Erythroblast (primary cell): ENCODE data around the gene RPL7A.

Source experiments
- GATA1 ChIP-seq: IDR thresholded peaks from 2 replicates; pipeline ENCODE4 v1.6.1; 2011; ENCODE audit warnings: low read depth, mild to moderate bottlenecking, control low read depth, low read length, moderate library complexity
- POLR2A ChIP-seq: IDR thresholded peaks from 2 replicates; pipeline ENCODE4 v1.6.1; 2011; ENCODE audit warnings: mild to moderate bottlenecking, low read length

DNA sequence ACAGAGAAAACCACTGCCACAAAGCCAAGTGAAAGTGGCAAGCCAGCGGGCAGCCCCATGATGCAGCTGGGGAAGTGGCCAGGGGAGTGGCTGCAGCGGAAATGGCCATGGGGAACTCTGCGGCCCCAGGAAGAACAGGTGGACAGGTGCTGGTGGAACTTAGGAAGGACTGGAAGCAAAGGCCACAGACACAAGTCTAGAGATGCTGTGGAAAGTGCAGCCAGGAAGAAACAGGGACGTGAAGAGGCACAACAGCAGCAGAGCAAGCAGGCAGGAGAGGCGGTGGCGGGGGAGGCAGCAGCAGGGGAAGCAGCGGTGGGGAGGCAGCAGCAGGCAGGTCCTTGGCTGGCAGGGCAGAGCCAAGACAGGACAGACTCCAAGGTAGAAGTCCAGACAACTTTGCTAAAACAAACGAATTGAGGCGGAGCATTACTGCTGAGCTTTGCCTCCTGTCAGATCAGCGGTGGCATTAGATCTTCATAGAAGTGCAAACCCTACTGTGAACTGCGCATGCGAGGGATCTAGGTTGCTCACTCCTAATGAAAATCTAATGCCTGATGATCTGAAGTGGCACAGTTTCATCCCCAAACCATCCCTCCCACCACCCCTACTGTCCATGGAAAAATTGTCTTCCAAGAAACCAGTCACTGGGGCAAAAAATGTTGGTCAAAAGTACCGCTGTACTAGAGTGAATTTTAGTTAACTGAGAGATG, 23.9 kb upstream of the RPL7A start:
- TF ChIP-seq POLR2A (no peak), GATA1 (no peak)
